OCI-LY1 (cell line): ENCODE measurements around the gene FBXO36.

Experiments used
- H2AFZ ChIP-seq: fragments of 200-600 bp; sonication (generic), shearing (Covaris generic); 2 replicates; pipeline ENCODE4 v1.6.0; 2014; ENCODE audit warnings: antibody characterized with exemption, mild to moderate bottlenecking, low read length
- H3F3A ChIP-seq: fragments of 200-600 bp; sonication (generic), shearing (Covaris generic); 2 replicates; pipeline ENCODE4 v1.6.0; 2014; ENCODE audit warnings: mild to moderate bottlenecking, antibody characterized with exemption, low read length, moderate library complexity; ENCODE audit not compliant: insufficient read depth
- H3K27ac ChIP-seq: fragments of 200-600 bp; sonication (generic); 2 replicates; pipeline ENCODE4 v1.5.1; 2014; ENCODE audit warnings: low read length, mixed run types, mild to moderate bottlenecking, low read depth; ENCODE audit not compliant: poor library complexity, severe bottlenecking
- H3K27me3 ChIP-seq: fragments of 200-600 bp; sonication (generic); 2 replicates; pipeline ENCODE4 v1.6.0; 2014; ENCODE audit warnings: antibody characterized with exemption, mild to moderate bottlenecking, low read length, moderate library complexity; ENCODE audit not compliant: insufficient read depth
- H3K36me3 ChIP-seq: fragments of 200-600 bp; sonication (generic); 2 replicates; pipeline ENCODE4 v1.6.1; 2014; ENCODE audit warnings: mild to moderate bottlenecking, antibody characterized with exemption, low read length, moderate library complexity, mixed read lengths; ENCODE audit not compliant: insufficient read depth
- H3K4me1 ChIP-seq: fragments of 200-600 bp; sonication (generic); 2 replicates; pipeline ENCODE4 v1.5.1; 2014; ENCODE audit warnings: mild to moderate bottlenecking, low read length, moderate library complexity; ENCODE audit not compliant: insufficient read depth, severe bottlenecking
- H3K4me2 ChIP-seq: fragments of 200-600 bp; sonication (generic), shearing (Covaris generic); 2 replicates; pipeline ENCODE4 v1.6.1; 2014; ENCODE audit warnings: low read length
- H3K4me3 ChIP-seq: fragments of 200-600 bp; sonication (generic); 2 replicates; pipeline ENCODE4 v1.5.1; 2014; ENCODE audit warnings: low read length, low read depth, mild to moderate bottlenecking, mixed read lengths; ENCODE audit not compliant: poor library complexity, severe bottlenecking
- H3K79me2 ChIP-seq: fragments of 200-600 bp; shearing (Covaris generic); 2 replicates; pipeline ENCODE4 v1.6.1; 2016; ENCODE audit warnings: mixed run types, low read length, mixed read lengths; ENCODE audit not compliant: insufficient read depth
- H3K9ac ChIP-seq: fragments of 200-600 bp; sonication (generic), shearing (Covaris generic); 2 replicates; pipeline ENCODE4 v1.6.1; 2014; ENCODE audit warnings: mild to moderate bottlenecking, low read length, mixed read lengths
- H3K9me2 ChIP-seq: fragments of 200-600 bp; sonication (generic), shearing (Covaris generic); 2 replicates; pipeline ENCODE4 v1.6.1; 2014; ENCODE audit warnings: low read depth, mild to moderate bottlenecking, low read length, mixed read lengths
- H3K9me3 ChIP-seq: fragments of 200-600 bp; shearing (Covaris generic); 2 replicates; pipeline ENCODE4 v1.6.1; 2014; ENCODE audit warnings: low read length, mixed read lengths
- H4K20me1 ChIP-seq: fragments of 200-600 bp; sonication (generic), shearing (Covaris generic); 2 replicates; pipeline ENCODE4 v1.6.0; 2016; ENCODE audit warnings: mild to moderate bottlenecking, low read length; ENCODE audit not compliant: insufficient read depth
- CTCF ChIP-seq: fragments of 200-600 bp; sonication (generic), shearing (Covaris generic); IDR thresholded peaks from 2 replicates; pipeline ENCODE4 v1.5.1; 2017; ENCODE audit warnings: mild to moderate bottlenecking, antibody characterized with exemption, low read length, moderate library complexity, mixed read lengths
- EZH2 ChIP-seq: fragments of 200-600 bp; sonication (generic), shearing (Covaris generic); IDR thresholded peaks from 2 replicates; pipeline ENCODE4 v1.8.0; 2017; ENCODE audit warnings: borderline replicate concordance, mixed run types, mild to moderate bottlenecking, antibody characterized with exemption, low read length, moderate library complexity, mixed read lengths

FBXO36 gene

GRCh38 chr2:229947544-229947943 is 25.2 kb downstream of the FBXO36 start:
- Histone ChIP-seq H3K4me2 (no peak overlapping the region), H2AFZ (no peak overlapping the region), H3K79me2 (no peaks in the 10 kb centered on the region), H3K27me3 (no peaks in the 10 kb centered on the region), H3K4me3 (no peak overlapping the region), H3K4me1 (no peaks in the 10 kb centered on the region), H3K36me3 (no peaks in the 10 kb centered on the region), H3K9ac (no peak overlapping the region), H3K9me3 (no peaks in the 10 kb centered on the region), H3F3A (no peaks in the 10 kb centered on the region), H3K9me2 (no peaks in the 10 kb centered on the region), H4K20me1 (no peaks in the 10 kb centered on the region), H3K27ac (no peak overlapping the region)
- TF ChIP-seq EZH2, result no peak
- TF ChIP-seq CTCF, result no peak

- no peaks in the 10 kb centered on the region for H4K20me1 ChIP-seq
- no peaks in the 10 kb centered on the region for H3K79me2 ChIP-seq
- H3K4me2 ChIP-seq, result no peak overlapping the region
- no peaks in the 10 kb centered on the region for H3K27me3 ChIP-seq
- no peaks in the 10 kb centered on the region for H3K9me2 ChIP-seq
- no peak overlapping the region for H3K9ac ChIP-seq
- no peaks in the 10 kb centered on the region for H3K36me3 ChIP-seq
- TF ChIP-seq CTCF, result no peak
- TF ChIP-seq EZH2, result no peak
- no peaks in the 10 kb centered on the region for H3K9me3 ChIP-seq
- H3K4me3 ChIP-seq, result no peak overlapping the region
- H3K4me1 ChIP-seq, result no peaks in the 10 kb centered on the region
- no peak overlapping the region for H2AFZ ChIP-seq
- no peaks in the 10 kb centered on the region for H3F3A ChIP-seq
- no peak overlapping the region for H3K27ac ChIP-seq
Measured at GRCh38 chr2:229952256-229952835, 30.0 kb downstream of the FBXO36 start.

DNA sequence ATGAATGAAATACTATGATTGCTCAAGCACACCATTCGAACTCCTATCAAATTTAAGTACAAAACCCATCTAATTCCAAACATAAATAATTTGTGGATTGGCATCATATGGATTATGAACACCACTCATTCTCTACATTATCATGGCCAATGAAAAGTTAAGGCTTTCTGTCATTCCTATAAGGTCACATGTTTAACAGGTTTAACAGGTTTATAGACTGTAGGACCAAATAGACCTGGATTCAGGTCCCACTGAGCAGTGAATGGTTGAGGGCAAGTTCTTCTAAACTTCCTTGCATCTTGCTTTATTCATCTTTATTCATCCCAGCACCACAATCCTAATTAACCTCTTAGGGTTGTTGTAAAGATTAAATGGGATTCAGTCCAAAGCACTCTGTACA is 33.4 kb downstream of the FBXO36 start:
- Histone ChIP-seq H3K9ac (no peak overlapping the region), H3K4me2 (no peak overlapping the region), H3K36me3 (no peaks in the 10 kb centered on the region), H3K4me3 (no peak overlapping the region), H3K79me2 (no peaks in the 10 kb centered on the region), H3K9me3 (no peaks in the 10 kb centered on the region), H3K27ac (no peak overlapping the region), H4K20me1 (no peaks in the 10 kb centered on the region), H3K27me3 (no peaks in the 10 kb centered on the region), H3K4me1 (no peaks in the 10 kb centered on the region), H3K9me2 (no peaks in the 10 kb centered on the region), H3F3A (no peaks in the 10 kb centered on the region), H2AFZ (no peak overlapping the region)
- TF ChIP-seq CTCF (no peak), EZH2 (no peak)
